ENCODE measurements around the gene CAMK2D.
"Not testable (repeated sequence)": the region's sequence is repeated elsewhere in the genome, so short reads cannot be mapped to it uniquely, and the experiment has no call there.

Gene CAMK2D

DNA sequence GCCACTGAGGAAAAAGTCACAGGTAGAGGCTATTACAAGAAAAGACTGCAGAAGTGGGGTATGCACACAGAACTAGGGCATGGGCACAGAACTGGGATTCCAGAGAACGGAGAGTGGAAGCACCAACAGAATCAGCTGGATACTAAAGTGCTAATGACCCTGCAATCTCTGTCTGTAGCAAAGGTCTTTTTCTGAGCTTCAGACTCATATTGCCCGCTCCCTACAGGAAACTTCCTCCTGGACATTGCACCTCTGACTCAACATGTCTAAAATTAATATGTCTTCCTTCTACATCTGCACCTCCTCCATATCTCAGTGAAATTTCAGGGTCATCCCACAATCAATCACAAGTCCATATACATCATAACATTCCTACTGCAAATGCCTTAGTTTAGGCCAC is 5.3 kb upstream of the CAMK2D start:
- H2AK5ac ChIP-seq (ENCODE audit: low read depth, low read length): no peak overlapping the region
- no peak overlapping the region for H4K91ac ChIP-seq (ENCODE audit: low read depth, low read length, poor library complexity)
- no peak overlapping the region for H3K27ac ChIP-seq (replicated peaks; ENCODE audit: low read length)
- H3K9me3 ChIP-seq (replicated peaks in 1 of 2; ENCODE audit: control insufficient read depth in 2 of 2, insufficient read depth in 1 of 2, low read depth in 1 of 2, low read length in 2 of 2): no peaks in the 10 kb centered on the region
- H3K4me2 ChIP-seq (ENCODE audit: insufficient read depth, low read length, poor library complexity, severe bottlenecking): no peak overlapping the region
- no peak overlapping the region for H2BK12ac ChIP-seq (ENCODE audit: low read length)
- H3K36me3 ChIP-seq (replicated peaks in 1 of 2; ENCODE audit: control insufficient read depth in 2 of 2, insufficient read depth in 2 of 2, low read length in 2 of 2): no peaks in the 10 kb centered on the region
- H3K4me1 ChIP-seq (ENCODE audit: control insufficient read depth in 2 of 2, insufficient read depth in 1 of 2, low read depth in 1 of 2, low read length in 2 of 2): peaks cover 0 to 3% of the 10 kb centered on the region in 2 donors
- H3K4me3 ChIP-seq (ENCODE audit: low read length in 2 of 2): no peak overlapping the region
- H3K79me1 ChIP-seq (ENCODE audit: low read depth, low read length): no peaks in the 10 kb centered on the region
- no peak overlapping the region for H2BK15ac ChIP-seq (ENCODE audit: low read length)
- no peak overlapping the region for H3K18ac ChIP-seq (ENCODE audit: low read length)
- no peak overlapping the region for H2BK5ac ChIP-seq (ENCODE audit: low read length)
- WGBS, 2 donors (ENCODE audit: extremely low coverage in 2 of 2, insufficient read length in 2 of 2, insufficient replicate concordance in 1 of 2): no CpG with 5 or more reads among the region's 2 CpGs
- DNase-seq (ENCODE audit: low spot score): no peak
- H3K14ac ChIP-seq (ENCODE audit: low read length): no peak overlapping the region
- no peak overlapping the region for H3K4ac ChIP-seq (ENCODE audit: low read length)
- H3K9ac ChIP-seq (ENCODE audit: low read depth, low read length, poor library complexity): no peak overlapping the region
- no peak overlapping the region for H2BK120ac ChIP-seq (ENCODE audit: low read depth, low read length)
- H2AFZ ChIP-seq (ENCODE audit: low read length): no peak overlapping the region
- no peak overlapping the region for H3K23ac ChIP-seq (ENCODE audit: low read depth, low read length, poor library complexity)
- no peaks in the 10 kb centered on the region for H3K27me3 ChIP-seq (ENCODE audit: control insufficient read depth in 3 of 3, insufficient read depth in 3 of 3, low read depth in 1 of 3, low read length in 3 of 3)
- H4K8ac ChIP-seq (ENCODE audit: low read depth, low read length): no peak overlapping the region

DNA sequence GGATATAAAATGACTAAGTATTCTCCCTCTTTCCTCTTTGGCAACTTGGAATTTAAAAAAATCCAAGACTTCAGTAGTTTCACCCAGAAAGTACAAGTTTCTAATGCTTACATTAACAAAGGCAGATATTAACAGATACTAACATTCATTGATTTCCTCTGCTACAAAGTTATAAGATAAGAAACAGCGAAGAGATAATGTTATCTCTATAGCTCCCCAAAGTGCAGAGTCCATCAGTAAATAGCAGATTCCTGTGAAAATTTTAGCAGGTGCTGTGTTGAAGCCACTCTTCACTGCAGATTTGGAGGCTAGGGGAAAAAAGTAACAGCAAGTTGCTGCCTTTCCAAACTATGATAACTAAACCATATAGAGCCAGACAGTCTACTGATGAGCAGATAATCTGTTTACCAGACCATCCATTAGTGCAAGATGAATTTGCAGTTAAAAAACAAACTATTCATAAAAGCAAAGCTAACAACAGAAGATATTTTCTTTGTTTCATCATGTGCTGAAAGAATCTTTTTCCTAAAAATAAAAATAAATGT is 3.3 kb upstream of the CAMK2D start:
- Histone ChIP-seq H3K9ac (ENCODE audit: low read depth, low read length, poor library complexity) (no peak overlapping the region), H2BK12ac (ENCODE audit: low read length) (no peak overlapping the region), H3K18ac (ENCODE audit: low read length) (no peak overlapping the region), H2BK120ac (ENCODE audit: low read depth, low read length) (no peak overlapping the region), H3K36me3 (replicated peaks in 1 of 2; ENCODE audit: control insufficient read depth in 2 of 2, insufficient read depth in 2 of 2, low read length in 2 of 2) (no peaks in the 10 kb centered on the region), H3K9me3 (replicated peaks in 1 of 2; ENCODE audit: control insufficient read depth in 2 of 2, insufficient read depth in 1 of 2, low read depth in 1 of 2, low read length in 2 of 2) (no peaks in the 10 kb centered on the region), H3K4ac (ENCODE audit: low read length) (no peak overlapping the region), H3K27ac (replicated peaks; ENCODE audit: low read length) (no peak overlapping the region), H3K23ac (ENCODE audit: low read depth, low read length, poor library complexity) (no peak overlapping the region), H2AFZ (ENCODE audit: low read length) (peak overlapping the region; percentile 54), H3K27me3 (ENCODE audit: control insufficient read depth in 3 of 3, insufficient read depth in 3 of 3, low read depth in 1 of 3, low read length in 3 of 3) (no peaks in the 10 kb centered on the region), H3K4me2 (ENCODE audit: insufficient read depth, low read length, poor library complexity, severe bottlenecking) (no peak overlapping the region), H4K91ac (ENCODE audit: low read depth, low read length, poor library complexity) (no peak overlapping the region), H4K8ac (ENCODE audit: low read depth, low read length) (no peak overlapping the region), H2BK15ac (ENCODE audit: low read length) (no peak overlapping the region), H2BK5ac (ENCODE audit: low read length) (no peak overlapping the region), H3K14ac (ENCODE audit: low read length) (no peak overlapping the region), H3K4me1 (ENCODE audit: control insufficient read depth in 2 of 2, insufficient read depth in 1 of 2, low read depth in 1 of 2, low read length in 2 of 2) (peaks cover 0 to 3% of the 10 kb centered on the region in 2 donors), H2AK5ac (ENCODE audit: low read depth, low read length) (no peak overlapping the region), H3K79me1 (ENCODE audit: low read depth, low read length) (peaks cover 8% of the 10 kb centered on the region), H3K4me3 (ENCODE audit: low read length in 2 of 2) (no peak overlapping the region)
- no peak for DNase-seq (ENCODE audit: low spot score)
- no CpG with 5 or more reads among the region's 1 CpG for WGBS, 2 donors (ENCODE audit: extremely low coverage in 2 of 2, insufficient read length in 2 of 2, insufficient replicate concordance in 1 of 2)

DNA sequence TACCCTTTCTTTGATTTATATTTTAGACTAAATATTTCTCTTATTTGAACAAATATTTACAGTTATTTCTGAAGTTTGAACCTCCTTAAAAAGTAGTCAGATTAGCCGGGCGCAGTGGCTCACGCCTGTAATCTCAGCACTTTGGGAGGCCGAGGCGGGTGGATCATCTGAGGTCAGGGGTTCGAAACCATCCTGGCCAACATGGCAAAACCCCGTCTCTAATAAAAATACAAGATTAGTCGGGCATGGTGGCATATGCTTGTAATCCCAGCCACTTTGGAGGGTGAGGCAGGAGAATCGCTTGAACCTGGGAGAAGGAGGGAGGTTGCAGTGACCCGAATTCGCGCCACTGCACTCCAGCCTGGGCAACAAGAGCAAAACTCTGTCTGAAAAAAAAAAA is 2.4 kb upstream of the CAMK2D start:
- H3K4me3 ChIP-seq (ENCODE audit: low read length in 2 of 2); H3K27me3 ChIP-seq (ENCODE audit: control insufficient read depth in 3 of 3, insufficient read depth in 3 of 3, low read depth in 1 of 3, low read length in 3 of 3); DNase-seq (ENCODE audit: low spot score); H3K4me2 ChIP-seq (ENCODE audit: insufficient read depth, low read length, poor library complexity, severe bottlenecking); H4K8ac ChIP-seq (ENCODE audit: low read depth, low read length); H2AK5ac ChIP-seq (ENCODE audit: low read depth, low read length); H2BK12ac ChIP-seq (ENCODE audit: low read length); H3K4ac ChIP-seq (ENCODE audit: low read length); H3K27ac ChIP-seq (replicated peaks; ENCODE audit: low read length); H2AFZ ChIP-seq (ENCODE audit: low read length); H3K23ac ChIP-seq (ENCODE audit: low read depth, low read length, poor library complexity); H3K79me1 ChIP-seq (ENCODE audit: low read depth, low read length); H3K9ac ChIP-seq (ENCODE audit: low read depth, low read length, poor library complexity); H4K91ac ChIP-seq (ENCODE audit: low read depth, low read length, poor library complexity); H2BK120ac ChIP-seq (ENCODE audit: low read depth, low read length); H3K4me1 ChIP-seq (ENCODE audit: control insufficient read depth in 2 of 2, insufficient read depth in 1 of 2, low read depth in 1 of 2, low read length in 2 of 2); H3K36me3 ChIP-seq (replicated peaks in 1 of 2; ENCODE audit: control insufficient read depth in 2 of 2, insufficient read depth in 2 of 2, low read length in 2 of 2); H3K18ac ChIP-seq (ENCODE audit: low read length); H2BK15ac ChIP-seq (ENCODE audit: low read length); H3K9me3 ChIP-seq (replicated peaks in 1 of 2; ENCODE audit: control insufficient read depth in 2 of 2, insufficient read depth in 1 of 2, low read depth in 1 of 2, low read length in 2 of 2); H2BK5ac ChIP-seq (ENCODE audit: low read length); H3K14ac ChIP-seq (ENCODE audit: low read length): not testable (repeated sequence)
- no CpG with 5 or more reads among the region's 12 CpGs for WGBS, 2 donors (ENCODE audit: extremely low coverage in 2 of 2, insufficient read length in 2 of 2, insufficient replicate concordance in 1 of 2)

DNA sequence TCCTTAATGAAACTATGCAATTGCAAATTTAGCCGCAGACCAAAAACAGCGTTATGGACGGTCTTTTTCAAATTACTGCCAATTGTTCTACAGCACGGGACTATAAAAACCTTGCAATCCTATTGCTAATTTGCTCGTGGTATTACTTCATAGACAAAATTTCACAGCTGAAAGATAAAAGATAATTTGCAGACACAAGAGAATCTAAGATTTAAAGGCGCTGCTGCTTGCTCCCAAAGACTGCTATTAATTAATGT is 1.4 kb upstream of the CAMK2D start:
- H3K36me3 ChIP-seq (replicated peaks in 1 of 2; ENCODE audit: control insufficient read depth in 2 of 2, insufficient read depth in 2 of 2, low read length in 2 of 2): no peaks in the 10 kb centered on the region
- H3K4me2 ChIP-seq (ENCODE audit: insufficient read depth, low read length, poor library complexity, severe bottlenecking): peak overlapping the region; percentile 32
- H3K4ac ChIP-seq (ENCODE audit: low read length): no peak overlapping the region
- H2AFZ ChIP-seq (ENCODE audit: low read length): peak overlapping the region; percentile 73
- no CpG with 5 or more reads among the region's 6 CpGs for whole genome bisulfite sequencing, 2 donors (ENCODE audit: extremely low coverage in 2 of 2, insufficient read length in 2 of 2, insufficient replicate concordance in 1 of 2)
- H3K27me3 ChIP-seq (ENCODE audit: control insufficient read depth in 3 of 3, insufficient read depth in 3 of 3, low read depth in 1 of 3, low read length in 3 of 3): no peaks in the 10 kb centered on the region
- no peak overlapping the region for H3K9ac ChIP-seq (ENCODE audit: low read depth, low read length, poor library complexity)
- no peak overlapping the region for H2BK15ac ChIP-seq (ENCODE audit: low read length)
- peaks cover 8% of the 10 kb centered on the region for H3K79me1 ChIP-seq (ENCODE audit: low read depth, low read length)
- H2BK120ac ChIP-seq (ENCODE audit: low read depth, low read length): no peak overlapping the region
- no peak overlapping the region for H3K18ac ChIP-seq (ENCODE audit: low read length)
- H2AK5ac ChIP-seq (ENCODE audit: low read depth, low read length): no peak overlapping the region
- peaks cover 0 to 11% of the 10 kb centered on the region in 2 donors for H3K4me1 ChIP-seq (ENCODE audit: control insufficient read depth in 2 of 2, insufficient read depth in 1 of 2, low read depth in 1 of 2, low read length in 2 of 2)
- H2BK12ac ChIP-seq (ENCODE audit: low read length): no peak overlapping the region
- H3K27ac ChIP-seq (replicated peaks; ENCODE audit: low read length): peak overlapping the region; percentile 81
- H2BK5ac ChIP-seq (ENCODE audit: low read length): no peak overlapping the region
- no peak overlapping the region for H4K8ac ChIP-seq (ENCODE audit: low read depth, low read length)
- H3K9me3 ChIP-seq (replicated peaks in 1 of 2; ENCODE audit: control insufficient read depth in 2 of 2, insufficient read depth in 1 of 2, low read depth in 1 of 2, low read length in 2 of 2): no peaks in the 10 kb centered on the region
- H4K91ac ChIP-seq (ENCODE audit: low read depth, low read length, poor library complexity): no peak overlapping the region
- no peak for DNase-seq (ENCODE audit: low spot score)
- no peak overlapping the region for H3K14ac ChIP-seq (ENCODE audit: low read length)
- no peak overlapping the region for H3K23ac ChIP-seq (ENCODE audit: low read depth, low read length, poor library complexity)
- peak overlapping the region in 1 of 2 donors; percentile 90 for H3K4me3 ChIP-seq (ENCODE audit: low read length in 2 of 2)
